GM12874 (cell line): ENCODE measurements around the gene LVRN.

Source experiments
- TF ChIP-seq, protein P1 (sequence below): IDR thresholded peaks from 2 replicates; pipeline ENCODE4 v1.5.1; 2011; ENCODE audit warnings: low read depth, mild to moderate bottlenecking, control low read depth, low read length, moderate library complexity; ENCODE audit not compliant: insufficient read depth

Gene LVRN

DNA sequence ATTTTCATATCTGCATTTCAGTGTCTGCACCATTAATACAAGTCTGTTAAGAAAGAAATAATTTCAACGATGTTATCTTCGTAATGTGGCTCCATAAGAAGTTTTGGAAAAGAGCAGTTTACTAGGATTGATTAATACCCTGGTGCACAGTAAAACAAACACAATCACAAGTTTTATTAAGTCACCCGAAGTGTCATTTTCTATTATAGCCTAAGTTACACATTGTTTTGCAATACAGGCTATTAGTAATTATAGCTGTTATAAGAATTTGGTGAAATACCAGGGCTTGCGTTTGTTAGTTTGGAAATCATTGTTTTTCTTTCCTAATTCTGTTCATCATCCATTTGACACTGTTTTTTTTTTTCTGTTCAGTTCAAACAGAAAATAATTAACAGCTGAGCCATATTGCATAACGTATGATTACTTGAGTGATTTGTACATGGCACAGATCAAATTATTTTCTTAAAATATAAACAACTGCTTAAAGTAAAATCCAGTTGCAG, 30.6 kb downstream of the LVRN start:
- TF ChIP-seq, protein P1, sequence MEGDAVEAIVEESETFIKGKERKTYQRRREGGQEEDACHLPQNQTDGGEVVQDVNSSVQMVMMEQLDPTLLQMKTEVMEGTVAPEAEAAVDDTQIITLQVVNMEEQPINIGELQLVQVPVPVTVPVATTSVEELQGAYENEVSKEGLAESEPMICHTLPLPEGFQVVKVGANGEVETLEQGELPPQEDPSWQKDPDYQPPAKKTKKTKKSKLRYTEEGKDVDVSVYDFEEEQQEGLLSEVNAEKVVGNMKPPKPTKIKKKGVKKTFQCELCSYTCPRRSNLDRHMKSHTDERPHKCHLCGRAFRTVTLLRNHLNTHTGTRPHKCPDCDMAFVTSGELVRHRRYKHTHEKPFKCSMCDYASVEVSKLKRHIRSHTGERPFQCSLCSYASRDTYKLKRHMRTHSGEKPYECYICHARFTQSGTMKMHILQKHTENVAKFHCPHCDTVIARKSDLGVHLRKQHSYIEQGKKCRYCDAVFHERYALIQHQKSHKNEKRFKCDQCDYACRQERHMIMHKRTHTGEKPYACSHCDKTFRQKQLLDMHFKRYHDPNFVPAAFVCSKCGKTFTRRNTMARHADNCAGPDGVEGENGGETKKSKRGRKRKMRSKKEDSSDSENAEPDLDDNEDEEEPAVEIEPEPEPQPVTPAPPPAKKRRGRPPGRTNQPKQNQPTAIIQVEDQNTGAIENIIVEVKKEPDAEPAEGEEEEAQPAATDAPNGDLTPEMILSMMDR, result no peak

DNA sequence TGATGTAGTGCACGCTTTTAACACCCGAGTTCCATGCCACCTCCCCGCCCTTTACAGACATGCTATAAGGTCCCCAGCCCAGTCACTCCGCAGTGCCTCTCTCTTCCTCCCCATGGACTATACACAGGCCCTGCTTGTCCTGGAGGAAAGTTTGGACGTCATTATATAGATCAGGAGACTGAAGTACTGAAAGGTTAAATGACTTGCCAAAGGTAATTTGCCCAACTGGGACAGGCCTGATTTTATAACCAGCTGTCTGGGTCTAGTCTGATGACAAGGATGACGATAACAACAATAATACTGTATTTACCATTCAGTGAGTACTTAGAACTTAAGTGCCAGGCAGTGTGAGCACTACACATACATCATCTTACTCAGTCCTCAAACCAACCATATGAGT, 33.1 kb downstream of the LVRN start:
- TF ChIP-seq, protein P1, result no peak

DNA sequence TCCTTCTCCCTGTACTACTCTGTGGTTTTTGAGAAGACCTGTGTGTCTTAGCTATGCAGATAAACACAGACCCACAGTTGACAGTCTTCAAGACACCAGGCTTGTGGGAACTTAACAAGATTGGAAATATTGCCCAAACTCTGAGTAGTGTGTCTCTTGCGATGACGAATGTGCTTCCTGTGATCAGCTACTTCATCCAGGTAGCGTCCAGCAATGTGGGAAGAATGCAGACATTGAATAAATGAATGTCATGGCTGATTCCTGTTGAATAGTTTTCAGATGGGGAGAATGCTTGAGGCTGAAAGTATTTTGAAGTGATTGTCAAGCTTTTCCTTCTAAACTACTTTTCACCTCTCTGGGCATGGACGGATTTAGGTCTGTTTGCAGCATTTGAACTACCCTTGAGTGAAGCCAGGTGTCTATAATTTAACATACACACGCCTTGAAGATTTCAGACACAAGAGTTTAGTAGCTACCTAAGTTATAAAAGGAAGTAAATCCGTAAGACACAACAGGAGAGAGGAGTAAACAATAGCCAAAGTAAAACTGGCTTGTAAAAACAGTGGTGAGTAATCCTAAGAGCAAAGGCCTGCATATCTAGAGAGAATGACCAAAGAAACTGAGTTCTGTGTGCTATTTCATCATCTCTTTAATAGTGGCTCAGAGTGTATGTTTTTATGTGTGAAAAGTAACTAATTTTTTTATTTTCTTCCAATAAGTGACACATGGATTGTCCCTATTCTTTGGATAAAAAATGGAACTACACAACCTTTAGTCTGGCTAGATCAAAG, 40.0 kb downstream of the LVRN start:
- TF ChIP-seq, protein P1, result no peak

DNA sequence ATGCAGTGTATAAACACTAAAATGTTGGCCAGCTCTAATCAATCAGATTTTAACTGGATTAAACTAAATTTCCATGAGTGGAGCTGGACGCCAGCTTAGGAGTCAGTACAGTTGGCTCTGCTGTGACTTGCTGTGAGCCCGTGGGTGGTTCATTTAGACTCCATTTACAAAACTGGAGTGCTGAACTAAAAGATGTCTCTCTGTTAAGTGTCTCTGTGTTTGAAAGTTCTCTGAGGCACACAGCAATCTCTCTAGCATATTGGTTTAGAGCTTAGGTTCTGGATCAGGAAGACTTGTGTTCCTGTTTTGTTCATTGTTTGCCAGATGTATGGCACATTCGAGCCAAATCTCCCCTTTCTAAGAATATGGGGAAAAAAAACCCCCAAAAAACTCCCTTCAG, 42.0 kb downstream of the LVRN start:
- TF ChIP-seq, protein P1, result no peak

DNA sequence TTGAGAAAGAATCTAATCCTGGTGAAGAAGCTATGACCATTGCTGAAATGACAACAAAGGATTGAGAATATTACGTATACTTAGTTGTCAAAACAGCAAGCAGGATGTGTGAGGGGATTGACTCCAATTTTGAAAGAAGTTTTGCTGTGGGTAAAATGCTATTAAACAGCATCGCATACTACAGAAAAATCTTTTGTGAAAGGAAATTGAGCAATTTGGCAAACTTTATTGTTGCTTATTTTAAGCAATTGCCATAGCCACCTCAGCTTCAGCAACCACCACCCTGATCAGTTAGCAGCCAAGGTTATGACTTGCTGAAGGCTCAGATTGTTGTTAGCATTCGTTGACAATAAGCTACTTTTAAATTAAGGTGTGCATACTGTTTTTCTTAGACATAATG, 47.5 kb downstream of the LVRN start:
- TF ChIP-seq, protein P1, result no peak

DNA sequence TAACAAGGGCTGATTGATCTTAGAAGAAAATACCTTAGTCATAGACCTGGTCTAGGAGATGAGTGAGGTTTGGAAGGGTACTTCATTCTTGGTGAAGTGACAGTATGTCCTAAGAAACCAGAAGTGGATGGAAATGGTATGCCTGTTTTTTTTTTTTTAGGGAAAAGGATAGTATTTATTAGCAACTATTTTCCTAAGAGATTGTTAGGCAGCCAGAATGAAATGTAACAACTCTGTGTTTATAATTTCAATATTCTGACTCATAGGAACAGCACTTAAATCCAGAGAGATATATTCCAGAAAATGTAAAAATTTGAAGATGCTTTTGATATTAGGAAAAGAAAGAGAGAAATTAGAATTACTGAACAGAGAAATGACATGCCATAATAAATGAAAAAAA, 48.8 kb downstream of the LVRN start:
- TF ChIP-seq, protein P1, result no peak

DNA sequence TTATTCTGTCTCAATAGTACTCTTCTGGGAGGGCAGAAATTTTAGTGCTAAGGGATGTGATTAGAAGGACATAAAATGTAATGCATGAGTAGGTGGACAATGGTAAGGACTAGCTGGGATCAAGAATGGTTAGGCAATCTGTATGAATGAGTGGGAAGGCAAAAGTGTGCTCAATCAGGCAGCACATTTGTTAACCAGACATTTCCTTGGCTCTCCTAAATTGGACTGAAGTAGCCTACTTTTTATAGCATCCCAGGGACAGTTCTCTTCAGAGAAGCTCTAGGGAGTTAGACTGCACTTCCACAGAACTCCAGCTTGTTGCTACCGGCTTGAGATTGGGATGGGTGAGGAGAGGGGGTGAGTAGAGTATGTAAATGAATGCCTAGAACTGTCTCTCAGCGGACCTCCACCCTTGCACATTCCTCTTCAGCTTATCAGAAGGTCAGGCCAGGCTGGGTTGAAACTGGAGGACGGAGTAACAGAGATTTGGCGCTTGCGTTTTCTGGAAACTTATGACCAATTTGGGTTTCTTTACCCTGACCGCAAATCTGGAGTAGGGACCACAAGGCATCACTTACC, 51.0 kb downstream of the LVRN start:
- TF ChIP-seq, protein P1, result no peak
